ENCODE data around the gene HIVEP1. TPM values are rescaled to one million over a fixed set of nuclear protein-coding genes. Genes with fewer than 3 reads are reported as not detected.

The HIVEP1 gene
- total RNA-seq = 10 to 100 TPM; 24.2 to 26.1 (median 25.8) TPM

DNA sequence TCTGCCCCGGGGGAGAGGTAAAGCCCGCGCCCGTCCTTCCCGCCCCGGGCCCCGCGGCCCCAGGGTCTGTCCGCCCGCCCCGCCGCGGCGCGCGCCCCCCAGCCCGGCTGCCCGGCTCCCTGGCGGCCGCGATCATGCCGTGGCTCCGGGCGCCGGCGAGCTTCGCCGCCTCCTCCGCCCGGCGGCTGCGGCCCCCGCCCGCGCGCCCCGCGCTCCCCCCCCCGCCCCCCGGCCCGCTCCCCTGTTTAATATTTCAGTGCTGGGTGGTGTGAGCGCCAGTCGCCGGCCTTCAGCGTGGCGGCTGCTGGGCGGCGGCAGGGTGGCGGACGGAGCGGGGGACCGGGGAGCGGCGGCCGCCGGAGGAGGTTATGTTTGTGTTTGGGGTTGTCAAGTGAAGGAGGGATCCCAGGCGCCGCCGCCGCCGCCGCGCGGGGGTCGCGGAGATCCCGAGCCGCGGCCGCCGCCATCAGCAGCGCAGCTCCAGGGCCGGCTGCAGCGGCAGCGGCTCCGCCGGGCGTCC is at the start of gene HIVEP1:
Gene HIVEP1 (plus strand): TSS at position 275 of the 520 bp plus-strand sequence. CDS start 3,317 bp downstream, outside the sequence.
- Mint-ChIP-seq H3K4me3 (peak within 1 kb of the TSS; percentile 94), H3K36me3 (ENCODE audit: insufficient read depth) (peaks cover 17% of the 10 kb centered on the region), H3K9me3 (peaks cover 5% of the 10 kb centered on the region), H3K27me3 (ENCODE audit: low read depth) (no peaks in the 10 kb centered on the region), H3K4me1 (ENCODE audit: low read depth) (peaks cover 57% of the 10 kb centered on the region)
- DNase-seq = no peak
- ATAC-seq = peak; percentile 1

GRCh38 chr6:11963756-11964500 is 48.2 kb upstream of the HIVEP1 start:
- Mint-ChIP-seq H3K27me3 (ENCODE audit: low read depth) (no peaks in the 10 kb centered on the region), H3K36me3 (ENCODE audit: insufficient read depth) (no peaks in the 10 kb centered on the region), H3K9me3 (no peaks in the 10 kb centered on the region), H3K4me3 (no peak overlapping the region), H3K4me1 (ENCODE audit: low read depth) (peaks cover 4% of the 10 kb centered on the region)
- DNase-seq (no peak), ATAC-seq (no peak)

- Mint-ChIP-seq H3K36me3 (ENCODE audit: insufficient read depth) (no peaks in the 10 kb centered on the region), H3K4me1 (ENCODE audit: low read depth) (peaks cover 4% of the 10 kb centered on the region), H3K27me3 (ENCODE audit: low read depth) (no peaks in the 10 kb centered on the region), H3K9me3 (no peaks in the 10 kb centered on the region), H3K4me3 (no peak overlapping the region)
- no peak for DNase-seq
- no peak for ATAC-seq
Observed at GRCh38 chr6:11964729-11965335, 47.3 kb upstream of the HIVEP1 start.

GRCh38 chr6:11965499-11965898 is 46.6 kb upstream of the HIVEP1 start:
- ATAC-seq = no peak
- Mint-ChIP-seq H3K4me1 (ENCODE audit: low read depth) (peaks cover 4% of the 10 kb centered on the region), H3K27me3 (ENCODE audit: low read depth) (no peaks in the 10 kb centered on the region), H3K9me3 (no peaks in the 10 kb centered on the region), H3K36me3 (ENCODE audit: insufficient read depth) (no peaks in the 10 kb centered on the region), H3K4me3 (no peak overlapping the region)
- DNase-seq = no peak

- no peak for ATAC-seq
- Mint-ChIP-seq H3K36me3 (ENCODE audit: insufficient read depth) (no peaks in the 10 kb centered on the region), H3K4me3 (no peak overlapping the region), H3K27me3 (ENCODE audit: low read depth) (no peaks in the 10 kb centered on the region), H3K9me3 (no peaks in the 10 kb centered on the region), H3K4me1 (ENCODE audit: low read depth) (peaks cover 5% of the 10 kb centered on the region)
- no peak for DNase-seq
Observed at GRCh38 chr6:11968241-11968806, 43.8 kb upstream of the HIVEP1 start.

GRCh38 chr6:11969092-11969491 is 43.0 kb upstream of the HIVEP1 start:
- H3K4me1 Mint-ChIP-seq (ENCODE audit: low read depth) = peaks cover 5% of the 10 kb centered on the region
- ATAC-seq (no peak), DNase-seq (no peak)
- H3K4me3 Mint-ChIP-seq = no peak overlapping the region
- no peaks in the 10 kb centered on the region for H3K9me3 Mint-ChIP-seq
- no peaks in the 10 kb centered on the region for H3K27me3 Mint-ChIP-seq (ENCODE audit: low read depth)
- no peaks in the 10 kb centered on the region for H3K36me3 Mint-ChIP-seq (ENCODE audit: insufficient read depth)

GRCh38 chr6:11970114-11970513 is 42.0 kb upstream of the HIVEP1 start:
- H3K9me3 Mint-ChIP-seq = no peaks in the 10 kb centered on the region
- DNase-seq (no peak), ATAC-seq (no peak)
- no peaks in the 10 kb centered on the region for H3K27me3 Mint-ChIP-seq (ENCODE audit: low read depth)
- no peak overlapping the region for H3K4me3 Mint-ChIP-seq
- no peaks in the 10 kb centered on the region for H3K36me3 Mint-ChIP-seq (ENCODE audit: insufficient read depth)
- H3K4me1 Mint-ChIP-seq (ENCODE audit: low read depth) = peaks cover 8% of the 10 kb centered on the region

- DNase-seq (no peak), ATAC-seq (no peak)
- Mint-ChIP-seq H3K4me3 (no peak overlapping the region), H3K27me3 (ENCODE audit: low read depth) (no peaks in the 10 kb centered on the region), H3K36me3 (ENCODE audit: insufficient read depth) (no peaks in the 10 kb centered on the region), H3K4me1 (ENCODE audit: low read depth) (peaks cover 11% of the 10 kb centered on the region), H3K9me3 (no peaks in the 10 kb centered on the region)
Observed at GRCh38 chr6:11971154-11971553, 41.0 kb upstream of the HIVEP1 start.

GRCh38 chr6:11972270-11972669 is 39.8 kb upstream of the HIVEP1 start:
- Mint-ChIP-seq H3K27me3 (ENCODE audit: low read depth) (no peaks in the 10 kb centered on the region), H3K4me1 (ENCODE audit: low read depth) (peaks cover 19% of the 10 kb centered on the region)
- ATAC-seq = no peak

GRCh38 chr6:11972806-11973205 is 39.3 kb upstream of the HIVEP1 start:
- H3K9me3 Mint-ChIP-seq = no peaks in the 10 kb centered on the region
- DNase-seq (no peak), ATAC-seq (no peak)
- H3K4me1 Mint-ChIP-seq (ENCODE audit: low read depth) = peaks cover 21% of the 10 kb centered on the region
- no peak overlapping the region for H3K4me3 Mint-ChIP-seq
- H3K36me3 Mint-ChIP-seq (ENCODE audit: insufficient read depth) = no peaks in the 10 kb centered on the region
- no peaks in the 10 kb centered on the region for H3K27me3 Mint-ChIP-seq (ENCODE audit: low read depth)

More at GRCh38 chr6:11972270-11972669, 39.8 kb upstream of the HIVEP1 start:
- Mint-ChIP-seq H3K9me3 (no peaks in the 10 kb centered on the region), H3K4me3 (no peak overlapping the region), H3K36me3 (ENCODE audit: insufficient read depth) (no peaks in the 10 kb centered on the region)
- no peak for DNase-seq

DNA sequence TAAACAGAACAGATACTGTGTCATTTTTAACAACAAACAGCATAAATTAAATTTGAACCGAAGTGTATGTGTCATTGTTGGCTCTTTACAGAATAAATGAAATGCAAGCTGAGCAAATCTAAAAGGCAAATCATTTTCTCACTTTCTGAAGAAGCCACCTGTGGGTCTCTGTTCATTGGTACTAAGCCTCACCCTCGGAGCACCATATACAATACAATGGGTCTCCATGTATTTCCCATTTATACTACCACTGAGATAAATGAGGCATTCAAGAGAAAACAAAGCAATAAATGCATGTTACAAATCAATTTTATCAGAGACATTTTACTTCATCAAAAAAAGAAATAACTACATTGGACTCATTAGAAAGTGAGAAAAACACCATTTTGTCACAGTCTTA is 38.9 kb upstream of the HIVEP1 start:
- no peak overlapping the region for H3K4me3 Mint-ChIP-seq
- peaks cover 19% of the 10 kb centered on the region for H3K4me1 Mint-ChIP-seq (ENCODE audit: low read depth)
- ATAC-seq (no peak), DNase-seq (no peak)
- no peaks in the 10 kb centered on the region for H3K9me3 Mint-ChIP-seq
- no peaks in the 10 kb centered on the region for H3K36me3 Mint-ChIP-seq (ENCODE audit: insufficient read depth)
- H3K27me3 Mint-ChIP-seq (ENCODE audit: low read depth) = no peaks in the 10 kb centered on the region

DNA sequence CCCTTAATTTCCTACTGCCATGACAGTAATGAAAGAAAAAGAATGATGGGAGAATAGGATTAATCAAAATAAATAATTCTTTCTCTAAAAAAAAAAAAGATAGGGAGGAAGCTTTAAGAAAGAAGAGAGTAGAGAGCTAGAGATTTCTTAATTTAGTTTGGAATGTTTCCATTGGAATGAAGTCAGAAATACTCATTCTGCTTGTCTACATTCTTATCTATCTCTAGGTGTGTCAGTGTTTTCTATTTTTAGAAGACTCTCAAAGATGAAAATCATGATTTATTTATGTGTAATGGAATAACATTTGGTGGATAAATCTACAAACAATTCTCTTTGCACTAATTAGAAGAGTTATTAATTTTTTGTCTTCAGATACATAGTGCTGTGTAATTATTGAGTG is 38.0 kb upstream of the HIVEP1 start:
- H3K36me3 Mint-ChIP-seq (ENCODE audit: insufficient read depth) = no peaks in the 10 kb centered on the region
- no peak for ATAC-seq

DNA sequence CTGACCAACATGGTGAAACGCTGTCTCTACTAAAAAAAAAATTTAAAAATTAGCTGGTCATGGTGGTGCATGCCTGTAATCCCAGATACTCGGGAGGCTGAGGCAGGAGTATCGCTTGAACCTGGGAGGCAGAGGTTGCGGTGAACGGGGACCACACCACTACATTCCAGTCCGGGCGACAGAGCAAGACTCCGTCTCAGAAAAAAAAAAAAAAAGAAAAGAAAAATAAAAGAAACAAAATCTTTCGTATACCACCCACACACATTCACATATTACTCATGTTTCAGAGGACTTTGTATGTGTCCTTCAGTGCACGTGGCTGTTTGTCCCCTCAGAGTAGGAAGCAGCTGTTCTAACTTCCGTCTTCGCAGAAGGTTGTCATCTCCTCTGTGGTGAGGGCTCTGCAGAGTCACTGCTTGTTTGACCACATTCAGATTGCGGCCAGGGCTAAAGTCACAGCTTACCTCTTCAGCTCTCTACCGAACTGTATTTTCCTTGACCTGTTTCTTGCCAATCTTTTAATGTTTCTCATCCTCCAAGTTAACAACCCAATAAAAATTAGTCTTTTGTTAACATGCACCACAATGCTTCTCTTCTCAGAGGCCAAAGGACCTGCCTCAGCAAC is 36.6 kb upstream of the HIVEP1 start:
- Mint-ChIP-seq H3K27me3 (ENCODE audit: low read depth) (no peaks in the 10 kb centered on the region), H3K4me1 (ENCODE audit: low read depth) (peaks cover 21% of the 10 kb centered on the region), H3K36me3 (ENCODE audit: insufficient read depth) (no peaks in the 10 kb centered on the region), H3K4me3 (peak overlapping the region; percentile 0), H3K9me3 (no peaks in the 10 kb centered on the region)
- DNase-seq (no peak), ATAC-seq (peak; percentile 65 to 78)

More for the DNA sequence above, 38.0 kb upstream of the HIVEP1 start:
- Mint-ChIP-seq H3K4me1 (ENCODE audit: low read depth) (peaks cover 21% of the 10 kb centered on the region), H3K9me3 (no peaks in the 10 kb centered on the region), H3K27me3 (ENCODE audit: low read depth) (no peaks in the 10 kb centered on the region), H3K4me3 (no peak overlapping the region)
- no peak for DNase-seq

DNA sequence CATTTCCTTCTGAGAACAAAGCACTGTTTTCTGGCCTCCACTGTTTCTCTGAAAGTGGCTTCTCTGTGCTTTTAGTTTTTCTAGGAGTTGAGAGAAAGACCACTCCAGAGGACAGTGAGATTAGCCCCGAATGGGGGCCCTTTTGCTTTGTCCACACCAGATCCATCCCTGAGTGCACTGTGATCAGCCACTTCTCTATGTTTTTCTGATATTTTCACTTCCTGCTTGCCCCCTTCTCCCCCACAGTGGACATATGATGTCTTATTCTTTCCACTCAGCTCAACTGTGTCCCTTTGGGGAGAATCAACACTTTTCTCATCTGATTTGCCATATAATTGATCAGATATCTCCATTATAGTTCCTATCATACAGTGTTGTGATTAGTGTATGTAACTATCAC is 35.6 kb upstream of the HIVEP1 start:
- Mint-ChIP-seq H3K9me3 (no peaks in the 10 kb centered on the region), H3K4me1 (ENCODE audit: low read depth) (peaks cover 21% of the 10 kb centered on the region), H3K4me3 (no peak overlapping the region), H3K36me3 (ENCODE audit: insufficient read depth) (no peaks in the 10 kb centered on the region), H3K27me3 (ENCODE audit: low read depth) (no peaks in the 10 kb centered on the region)
- no peak for DNase-seq
- ATAC-seq = no peak

Data from activated T-cell treated with anti-CD3 and anti-CD28 coated beads, Interleukin-2, amount 50 U/mL, for 4 hours (primary cell).